HCT116 (cell line): ENCODE measurements around the gene SLC12A7. TPM values are rescaled to one million over a fixed set of nuclear protein-coding genes. Genes with fewer than 3 reads are reported as not detected.

Source experiments
- ATAC-seq: fragments of 200-7000 bp; cut with Tn5 transposase; 2 replicates; pipeline ENCODE4 v1.9.1; 2020; ENCODE audit warnings: mild to moderate bottlenecking, moderate library complexity
- BruUV-seq: library from RNA; stranded (reverse); fragments of 400-500 nt; replicated peaks from 2 replicates; lab custom pipeline; 2021; lab: Mats Ljungman, UMichigan
- CTCF ChIA-PET: fragments of 300-600 bp; sonication (Branson Sonifier 250); formaldehyde crosslinking; loops from one replicate; lab custom pipeline; 2021; ENCODE audit warnings: antibody characterized with exemption; lab: Charles Lee
- POLR2A ChIA-PET: fragments of 300-600, 350-600 bp; sonication (Branson Sonifier 250); formaldehyde crosslinking; loops from one replicate; lab custom pipeline; 2021; ENCODE audit warnings: antibody characterized with exemption; lab: Charles Lee
- RAD21 ChIA-PET, 2 experiments: fragments of 300-600 bp; sonication (Branson Sonifier 250); formaldehyde crosslinking; loops; one replicate each; lab custom pipeline; 2023; ENCODE audit warnings: low total read pairs in 2 of 2; ENCODE audit not compliant: uncharacterized antibody in 2 of 2, unreplicated experiment in 2 of 2, low non-redundant PET in 1 of 2; lab: Charles Lee
- DNase-seq: peaks from one replicate; pipeline ENCODE4 v3.0.0-alpha.2; 2010; ENCODE audit warnings: low read depth, low spot score
- H2AFZ ChIP-seq: fragments of 200-600 bp; shearing (Covaris generic), sonication (generic); 2 replicates; pipeline ENCODE4 v1.6.1; 2017; ENCODE audit warnings: low read depth, mixed run types, mixed read lengths, antibody characterized with exemption, low read length; ENCODE audit not compliant: poor library complexity, severe bottlenecking
- H3K27ac ChIP-seq: 2 replicates; pipeline ENCODE4 v1.5.1; 2012; ENCODE audit warnings: low read depth, low read length
- H3K27me3 ChIP-seq: fragments of 200-600 bp; sonication (generic); 2 replicates; pipeline ENCODE4 v1.6.1; 2016; ENCODE audit warnings: mixed run types, low read length, mixed read lengths; ENCODE audit not compliant: insufficient read depth
- H3K36me3 ChIP-seq, 2 experiments: fragments of 200-500 bp in 1 of 2; fragments of 200-600 bp in 1 of 2; sonication (Bioruptor generic) in 1 of 2; sonication (generic) in 1 of 2; 2 replicates each; pipeline versions ENCODE4 v1.5.1 to v1.6.1; 2014 to 2016; ENCODE audit warnings: low read length in 2 of 2, inconsistent platforms in 1 of 2, mixed read lengths in 1 of 2, mixed run types in 1 of 2; ENCODE audit not compliant: insufficient read depth in 2 of 2, control insufficient read depth in 1 of 2
- H3K4me1 ChIP-seq, 2 experiments: fragments of 200-600 bp in 1 of 2; sonication (generic) in 1 of 2; 2 replicates each; pipeline versions ENCODE4 v1.5.1 to v1.6.1; 2012 to 2017; ENCODE audit warnings: low read length in 2 of 2, inconsistent platforms in 1 of 2, mild to moderate bottlenecking in 1 of 2, mixed read lengths in 1 of 2, mixed run types in 1 of 2, moderate library complexity in 1 of 2; ENCODE audit not compliant: insufficient read depth in 2 of 2, control insufficient read depth in 1 of 2
- H3K4me2 ChIP-seq: fragments of 200-600 bp; sonication (generic); 2 replicates; pipeline ENCODE4 v1.6.1; 2017; ENCODE audit warnings: mixed run types, low read length, mixed read lengths
- H3K4me3 ChIP-seq, 2 experiments: fragments of 200-600 bp in 1 of 2; sonication (generic) in 1 of 2; replicated peaks in 1 of 2; 2 replicates each; pipeline ENCODE4 v1.5.1; 2011 to 2016; ENCODE audit warnings: low read length in 2 of 2, control low read depth in 1 of 2, low read depth in 1 of 2, mild to moderate bottlenecking in 1 of 2, mixed read lengths in 1 of 2, mixed run types in 1 of 2
- H3K79me2 ChIP-seq: fragments of 200-600 bp; sonication (generic); 2 replicates; pipeline ENCODE4 v1.6.1; 2017; ENCODE audit warnings: mild to moderate bottlenecking, mixed run types, low read length, moderate library complexity, mixed read lengths; ENCODE audit not compliant: insufficient read depth
- H3K9ac ChIP-seq: fragments of 200-600 bp; sonication (generic); 2 replicates; pipeline ENCODE4 v1.6.1; 2016; ENCODE audit warnings: low read length, mixed read lengths
- H3K9me2 ChIP-seq: fragments of 200-600 bp; sonication (generic), shearing (Covaris generic); 2 replicates; pipeline ENCODE4 v1.6.1; 2017; ENCODE audit warnings: mixed run types, mild to moderate bottlenecking, moderate library complexity; ENCODE audit not compliant: insufficient read depth
- H3K9me3 ChIP-seq, 2 experiments: fragments of 200-500 bp in 1 of 2; fragments of 200-600 bp in 1 of 2; sonication (Bioruptor generic) in 1 of 2; sonication (generic) in 1 of 2; 2 replicates each; pipeline ENCODE4 v1.6.1; 2014 to 2017; ENCODE audit warnings: low read length in 2 of 2, mixed read lengths in 2 of 2, inconsistent platforms in 1 of 2, low read depth in 1 of 2, mild to moderate bottlenecking in 1 of 2, mixed run types in 1 of 2, moderate library complexity in 1 of 2; ENCODE audit not compliant: control insufficient read depth in 1 of 2, insufficient read depth in 1 of 2
- H4K20me1 ChIP-seq: fragments of 200-600 bp; sonication (generic), shearing (Covaris generic); 2 replicates; pipeline ENCODE4 v1.6.1; 2017; ENCODE audit warnings: mixed run types, mild to moderate bottlenecking, moderate library complexity; ENCODE audit not compliant: insufficient read depth
- CBX3 ChIP-seq: IDR thresholded peaks from 2 replicates; pipeline ENCODE4 v1.6.1; 2012; ENCODE audit warnings: low read depth
- CEBPB ChIP-seq: IDR thresholded peaks from 2 replicates; pipeline ENCODE4 v1.6.1; 2012; ENCODE audit warnings: low read depth
- CTCF ChIP-seq, 3 experiments: fragments of 200-600 bp in 1 of 3; sonication (generic) in 1 of 3; IDR thresholded peaks in 2 of 3; conservative IDR thresholded peaks in 1 of 3; 2 replicates each; pipeline ENCODE4 v1.5.1; 2012 to 2017; ENCODE audit warnings: low read depth in 2 of 3, low read length in 2 of 3, antibody characterized with exemption in 1 of 3, borderline replicate concordance in 1 of 3, control low read depth in 1 of 3, mild to moderate bottlenecking in 1 of 3, mixed read lengths in 1 of 3, mixed run types in 1 of 3, moderate library complexity in 1 of 3; ENCODE audit not compliant: insufficient read depth in 1 of 3
- ELF1 ChIP-seq: IDR thresholded peaks from 2 replicates; pipeline ENCODE4 v1.6.1; 2012; ENCODE audit warnings: low read depth, borderline replicate concordance
- EZH2phosphoT487 ChIP-seq: fragments of 200-600 bp; IDR thresholded peaks from 2 replicates; pipeline ENCODE4 v1.6.1; 2018; ENCODE audit warnings: antibody characterized with exemption, borderline replicate concordance
- FOSL1 ChIP-seq: IDR thresholded peaks from 2 replicates; pipeline ENCODE4 v1.6.1; 2012; ENCODE audit warnings: low read depth
- MAX ChIP-seq: IDR thresholded peaks from 2 replicates; pipeline ENCODE4 v1.6.1; 2012
- POLR2A ChIP-seq: IDR thresholded peaks from 2 replicates; pipeline ENCODE4 v1.7.0; 2011; ENCODE audit warnings: borderline replicate concordance; ENCODE audit not compliant: insufficient read depth, insufficient read length; ENCODE audit errors: extremely low read depth
- RAD21 ChIP-seq: IDR thresholded peaks from 2 replicates; pipeline ENCODE4 v1.6.1; 2012; ENCODE audit warnings: low read depth, mild to moderate bottlenecking
- REST ChIP-seq: IDR thresholded peaks from 2 replicates; pipeline ENCODE4 v1.6.1; 2012; ENCODE audit warnings: low read depth
- SP1 ChIP-seq: IDR thresholded peaks from 2 replicates; pipeline ENCODE4 v1.6.1; 2012; ENCODE audit warnings: low read depth
- SRF ChIP-seq: IDR thresholded peaks from 2 replicates; pipeline ENCODE4 v1.6.1; 2012; ENCODE audit warnings: low read depth
- YY1 ChIP-seq: IDR thresholded peaks from 2 replicates; pipeline ENCODE4 v1.6.1; 2011; ENCODE audit warnings: low read length, low read depth, moderate library complexity, mild to moderate bottlenecking; ENCODE audit not compliant: insufficient replicate concordance; ENCODE audit errors: extremely low read depth
- ZBTB33 ChIP-seq: IDR thresholded peaks from 2 replicates; pipeline ENCODE4 v1.6.1; 2011; ENCODE audit warnings: mild to moderate bottlenecking, low read length, moderate library complexity; ENCODE audit not compliant: insufficient replicate concordance; ENCODE audit errors: extremely low read depth
- ZFX ChIP-seq: fragments of 450-650 bp; IDR thresholded peaks from 2 replicates; pipeline ENCODE4 v1.6.1; 2017
- ZNF274 ChIP-seq: fragments of 200-500 bp; sonication (Bioruptor generic); IDR thresholded peaks from 2 replicates; pipeline ENCODE4 v1.6.1; 2014; ENCODE audit warnings: mild to moderate bottlenecking, low read depth, low read length, inconsistent platforms
- intact Hi-C: fragments of 100-400 bp; cut with micrococcal nuclease; formaldehyde crosslinking; loops from 2 replicates; pipeline ENCODE4 v1.10.0; 2022
- total RNA-seq: library from RNA; stranded (reverse); gene quantifications from one replicate; pipeline ENCODE4 v1.2.1, GENCODE V29; 2021; ENCODE audit not compliant: unreplicated experiment
- TF ChIP-seq, protein P1 (sequence below): IDR thresholded peaks from 2 replicates; pipeline ENCODE4 v1.6.1; 2012

Gene SLC12A7
- total RNA-seq, 1 experiment from 2014 or later: 29.6 TPM

- TF ChIP-seq REST: no peak
- no peak for TF ChIP-seq SP1
- no peak for TF ChIP-seq CBX3
- TF ChIP-seq FOSL1: no peak
- TF ChIP-seq SRF: no peak
- TF ChIP-seq RAD21: no peak
- no peak for TF ChIP-seq MAX
Measured at GRCh38 chr5:1052076-1052475, 59.8 kb downstream of the SLC12A7 start (continued).

DNA sequence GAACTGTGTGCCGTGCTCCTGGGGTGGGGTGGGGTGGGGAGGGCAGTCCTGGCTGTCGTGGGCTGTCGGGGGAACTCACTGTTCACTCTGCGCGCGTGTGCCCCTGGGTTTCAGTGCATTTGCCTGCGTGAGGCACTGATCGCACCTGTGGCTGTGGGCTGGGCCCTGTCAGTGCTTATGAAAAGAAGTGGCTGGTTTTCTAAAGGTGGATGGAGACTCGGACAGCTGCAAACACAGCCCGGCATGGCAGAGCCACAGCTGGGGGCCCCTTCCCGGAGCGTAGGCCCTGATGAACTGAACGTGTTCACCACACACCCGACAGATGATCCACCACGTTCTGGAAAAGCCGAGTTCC lies 60.5 kb downstream of the SLC12A7 start:
- no TSS peak for BruUV-seq
- no peak for TF ChIP-seq EZH2phosphoT487
- TF ChIP-seq MAX: no peak
- no peak for TF ChIP-seq ZNF274
- TF ChIP-seq ZBTB33: no peak
- no peak for TF ChIP-seq CEBPB
- no peak for TF ChIP-seq ELF1
- TF ChIP-seq, protein P1, sequence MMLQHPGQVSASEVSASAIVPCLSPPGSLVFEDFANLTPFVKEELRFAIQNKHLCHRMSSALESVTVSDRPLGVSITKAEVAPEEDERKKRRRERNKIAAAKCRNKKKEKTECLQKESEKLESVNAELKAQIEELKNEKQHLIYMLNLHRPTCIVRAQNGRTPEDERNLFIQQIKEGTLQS: no peak
- TF ChIP-seq YY1: no peak
- TF ChIP-seq CTCF (IDR thresholded peaks at IDR 0.05 in 2 of 3, conservative IDR thresholded peaks at IDR 0.05 in 1 of 3; ENCODE audit: borderline replicate concordance in 1 of 3, insufficient read depth in 1 of 3, low read depth in 2 of 3, low read length in 2 of 3): no peak
- no peak for TF ChIP-seq ZFX
- TF ChIP-seq RAD21: no peak
- no peak for TF ChIP-seq SP1
- no peak for TF ChIP-seq CBX3
- no peak for TF ChIP-seq SRF
- TF ChIP-seq POLR2A: no peak
- TF ChIP-seq FOSL1: no peak

More for the DNA sequence above, 60.5 kb downstream of the SLC12A7 start:
- Histone ChIP-seq H3K9ac (no peak overlapping the region), H4K20me1 (no peaks in the 10 kb centered on the region), H3K4me2 (no peak overlapping the region), H3K27ac (no peak overlapping the region), H3K27me3 (no peaks in the 10 kb centered on the region), H3K4me3 (no peak overlapping the region), H3K36me3 (peaks cover 0 to 3% of the 10 kb centered on the region in 2 experiments; a peak in 2 of 4 replicates), H3K9me2 (no peaks in the 10 kb centered on the region), H2AFZ (no peak overlapping the region), H3K9me3 (peaks cover 0 to 3% of the 10 kb centered on the region in 2 experiments; a peak in 1 of 4 replicates), H3K4me1 (no peaks in the 10 kb centered on the region), H3K79me2 (no peaks in the 10 kb centered on the region)
- RAD21 ChIA-PET: no interaction called here
- no peak for ATAC-seq
- POLR2A ChIA-PET: no interaction called here
- CTCF ChIA-PET: no interaction called here
- intact Hi-C loops: no loop called here
- DNase-seq: no peak
